ENCODE measurements around the gene IRF7. TPM values are rescaled to one million over a fixed set of nuclear protein-coding genes. Genes with fewer than 3 reads are reported as not detected.

Gene IRF7
- total RNA-seq, 1 donor from 2014 or later, result 75.4 TPM

GRCh38 chr11:565921-566509, 49.7 kb downstream of the IRF7 start:
- no peak overlapping the region for H2AFZ ChIP-seq (ENCODE audit: low read depth, low read length)
- H3K27me3 Mint-ChIP-seq (ENCODE audit: low read depth, unreplicated experiment), result no peaks in the 10 kb centered on the region
- H3K79me2 ChIP-seq (ENCODE audit: insufficient read depth, low read length), result no peaks in the 10 kb centered on the region
- FAIRE-seq (no peak), DNase-seq (ENCODE audit: low read depth) (no peak)
- no peaks in the 10 kb centered on the region for H3K9me3 ChIP-seq (ENCODE audit: insufficient read depth, low read depth, low read length)
- H3K27me3 ChIP-seq (ENCODE audit: insufficient read depth, low read length), result no peaks in the 10 kb centered on the region
- H3K4me3 ChIP-seq (ENCODE audit: insufficient read depth, low read depth, low read length), result no peak overlapping the region
- no peaks in the 10 kb centered on the region for H4K20me1 ChIP-seq (ENCODE audit: insufficient read depth, low read length)
- H3K4me3 Mint-ChIP-seq (ENCODE audit: unreplicated experiment), result peak overlapping the region; percentile 60
- TF ChIP-seq EZH2 (IDR thresholded peaks at IDR 0.05; ENCODE audit: insufficient read depth, low read length), result no peak
- TF ChIP-seq CTCF (IDR thresholded peaks at IDR 0.05; ENCODE audit: insufficient read depth, low read depth, low read length), result no peak
- H3K36me3 ChIP-seq (ENCODE audit: insufficient read depth, low read length), result no peaks in the 10 kb centered on the region
- H3K27ac Mint-ChIP-seq (ENCODE audit: unreplicated experiment), result no peak overlapping the region
- no peak overlapping the region for H3K4me2 ChIP-seq (ENCODE audit: low read length)
- no peak overlapping the region for H3K9ac ChIP-seq (ENCODE audit: low read length)
- no peak overlapping the region for H3K27ac ChIP-seq (ENCODE audit: low read depth, low read length)
- peaks cover 8% of the 10 kb centered on the region for H3K4me1 ChIP-seq (ENCODE audit: insufficient read depth, low read length)
- H3K4me1 Mint-ChIP-seq (ENCODE audit: low read depth, unreplicated experiment), result peaks cover 3% of the 10 kb centered on the region
- H3K9me3 Mint-ChIP-seq (ENCODE audit: unreplicated experiment), result no peaks in the 10 kb centered on the region
- H3K36me3 Mint-ChIP-seq (ENCODE audit: low read depth, unreplicated experiment), result peaks cover 8% of the 10 kb centered on the region

GRCh38 chr11:563812-564578, 51.8 kb downstream of the IRF7 start:
- Mint-ChIP-seq H3K27ac (ENCODE audit: unreplicated experiment) (no peak overlapping the region), H3K27me3 (ENCODE audit: low read depth, unreplicated experiment) (no peaks in the 10 kb centered on the region), H3K36me3 (ENCODE audit: low read depth, unreplicated experiment) (peaks cover 9% of the 10 kb centered on the region), H3K4me1 (ENCODE audit: low read depth, unreplicated experiment) (peaks cover 7% of the 10 kb centered on the region), H3K4me3 (ENCODE audit: unreplicated experiment) (no peak overlapping the region), H3K9me3 (ENCODE audit: unreplicated experiment) (peaks cover 2% of the 10 kb centered on the region)
- Histone ChIP-seq H3K27ac (ENCODE audit: low read depth, low read length) (no peak overlapping the region), H3K4me3 (ENCODE audit: insufficient read depth, low read depth, low read length) (no peak overlapping the region), H4K20me1 (ENCODE audit: insufficient read depth, low read length) (no peaks in the 10 kb centered on the region), H3K79me2 (ENCODE audit: insufficient read depth, low read length) (no peaks in the 10 kb centered on the region), H3K27me3 (ENCODE audit: insufficient read depth, low read length) (peaks cover 5% of the 10 kb centered on the region), H2AFZ (ENCODE audit: low read depth, low read length) (no peak overlapping the region), H3K36me3 (ENCODE audit: insufficient read depth, low read length) (no peaks in the 10 kb centered on the region), H3K9me3 (ENCODE audit: insufficient read depth, low read depth, low read length) (no peaks in the 10 kb centered on the region), H3K4me1 (ENCODE audit: insufficient read depth, low read length) (peaks cover 11% of the 10 kb centered on the region), H3K9ac (ENCODE audit: low read length) (no peak overlapping the region), H3K4me2 (ENCODE audit: low read length) (no peak overlapping the region)
- DNase-seq (ENCODE audit: low read depth) (no peak), FAIRE-seq (no peak)
- TF ChIP-seq EZH2 (IDR thresholded peaks at IDR 0.05; ENCODE audit: insufficient read depth, low read length) (no peak), CTCF (IDR thresholded peaks at IDR 0.05; ENCODE audit: insufficient read depth, low read depth, low read length) (no peak)

Data from astrocyte (in vitro differentiated cells and primary cell).